ENCODE data around the gene DISC1. TPM values are rescaled to one million over a fixed set of nuclear protein-coding genes. Genes with fewer than 3 reads are reported as not detected.

The DISC1 gene
- total RNA-seq, 1 experiment from 2014 or later = 0.36 TPM

- POLR2A ChIA-PET = no interaction called here
- no peaks in the 10 kb centered on the region for H3K36me3 ChIP-seq (ENCODE audit: control insufficient read depth, insufficient read depth, low read length)
- intact Hi-C loops (cut with micrococcal nuclease; ENCODE audit: unreplicated experiment) = no loop called here
- BruUV-seq (replicated peaks) = no TSS peak
- H3K4me1 ChIP-seq (ENCODE audit: control insufficient read depth, insufficient read depth, low read length) = no peaks in the 10 kb centered on the region
- H3K9me3 ChIP-seq (ENCODE audit: control insufficient read depth, insufficient read depth, low read depth, low read length) = no peaks in the 10 kb centered on the region
- no peak overlapping the region for H3K27ac ChIP-seq (ENCODE audit: low read length)
- DNase-seq (ENCODE audit: low read depth, low spot score) = no peak
- H3K27me3 ChIP-seq (ENCODE audit: control insufficient read depth, insufficient read depth, low read length) = no peaks in the 10 kb centered on the region
- in situ Hi-C loops (cut with HindIII; ENCODE audit: low pct_unique_long_range_greater_than_20kb, low sequenced_read_pairs) = no loop called here
- TF ChIP-seq TCF7L2 (IDR thresholded peaks at IDR 0.05; ENCODE audit: low read depth, low read length) = no peak
- TF ChIP-seq CTCF (IDR thresholded peaks at IDR 0.05) = no peak
- TF ChIP-seq SIN3A (IDR thresholded peaks at IDR 0.05; ENCODE audit: borderline replicate concordance, insufficient read depth, low read depth, low read length) = no peak
- no peak overlapping the region for H3K4me3 ChIP-seq (ENCODE audit: low read depth in 2 of 2, low read length in 2 of 2)
- no peak for ATAC-seq
- CTCF ChIA-PET = no interaction called here
Measured at GRCh38 chr1:231743966-231744365, 117.4 kb downstream of the DISC1 start.

GRCh38 chr1:231748760-231749415 is 122.3 kb downstream of the DISC1 start:
- Histone ChIP-seq H3K4me3 (ENCODE audit: low read depth in 2 of 2, low read length in 2 of 2) (no peak overlapping the region), H3K27me3 (ENCODE audit: control insufficient read depth, insufficient read depth, low read length) (no peaks in the 10 kb centered on the region), H3K27ac (ENCODE audit: low read length) (no peak overlapping the region), H3K4me1 (ENCODE audit: control insufficient read depth, insufficient read depth, low read length) (no peaks in the 10 kb centered on the region), H3K9me3 (ENCODE audit: control insufficient read depth, insufficient read depth, low read depth, low read length) (no peaks in the 10 kb centered on the region), H3K36me3 (ENCODE audit: control insufficient read depth, insufficient read depth, low read length) (no peaks in the 10 kb centered on the region)
- ChIA-PET CTCF (no interaction called here), POLR2A (no interaction called here)
- no peak for DNase-seq (ENCODE audit: low read depth, low spot score)
- no TSS peak for BruUV-seq (replicated peaks)
- in situ Hi-C loops (cut with HindIII; ENCODE audit: low pct_unique_long_range_greater_than_20kb, low sequenced_read_pairs) = no loop called here
- TF ChIP-seq SIN3A (IDR thresholded peaks at IDR 0.05; ENCODE audit: borderline replicate concordance, insufficient read depth, low read depth, low read length) (no peak), REST (IDR thresholded peaks at IDR 0.05; ENCODE audit: insufficient read depth in 1 of 2, low read depth in 2 of 2, low read length in 1 of 2) (no peak), TCF7L2 (IDR thresholded peaks at IDR 0.05; ENCODE audit: low read depth, low read length) (no peak), POLR2AphosphoS5 (IDR thresholded peaks at IDR 0.05; ENCODE audit: low read depth, low read length) (no peak), CTCF (IDR thresholded peaks at IDR 0.05) (no peak)
- no peak for ATAC-seq
- intact Hi-C loops (cut with micrococcal nuclease; ENCODE audit: unreplicated experiment) = no loop called here
